SK-N-MC (cell line): ENCODE measurements around the gene MYH14.

ENCODE experiments used
- EZH2 ChIP-seq: fragments of 200-600 bp; sonication (generic); IDR thresholded peaks from one replicate; pipeline ENCODE4 v1.6.1; 2017; ENCODE audit warnings: antibody characterized with exemption
- FOXP2 ChIP-seq: optimal IDR thresholded peaks from 2 replicates; pipeline ENCODE3; 2011; ENCODE audit warnings: mild to moderate bottlenecking, moderate library complexity; ENCODE audit not compliant: insufficient read depth; ENCODE audit errors: extremely low read length, control extremely low read depth
- POLR2AphosphoS5 ChIP-seq: IDR thresholded peaks from 2 replicates; pipeline ENCODE4 v1.6.1; 2012; ENCODE audit warnings: mild to moderate bottlenecking, low read depth, low read length, borderline replicate concordance

- no peak for TF ChIP-seq POLR2AphosphoS5
- no peak for TF ChIP-seq EZH2
- no peak for TF ChIP-seq FOXP2
These were observed 48.9 kb downstream of the MYH14 start for GRCh38 chr19:50252111-50252886.
